HEK293 (cell line): ENCODE measurements around the gene MAP3K8.

ENCODE experiments used
- CTCF ChIA-PET: fragments of 350-600 bp; formaldehyde crosslinking; extraction: SDS; loops from one replicate; lab custom pipeline; 2021; ENCODE audit warnings: antibody characterized with exemption; lab: Yijun Ruan, JAX
- POLR2A ChIA-PET: fragments of 300-600 bp; formaldehyde crosslinking; extraction: SDS; loops from one replicate; lab custom pipeline; 2020; ENCODE audit warnings: antibody characterized with exemption, inconsistent platforms; lab: Yijun Ruan, JAX
- H3K27ac ChIP-seq: fragments of 200-500 bp; sonication (Bioruptor generic); 2 replicates; pipeline ENCODE4 v1.5.1; 2014; ENCODE audit warnings: low read depth, low read length, control low read depth, inconsistent platforms; ENCODE audit errors: extremely low read depth
- H3K36me3 ChIP-seq, 2 experiments: fragments of 200-500 bp in 1 of 2; sonication (Bioruptor generic) in 1 of 2; 1 replicate in 1 of 2; 2 replicates in 1 of 2; pipeline ENCODE4 v1.5.1; 2014 to 2017; ENCODE audit warnings: inconsistent platforms in 2 of 2, low read length in 2 of 2; ENCODE audit not compliant: control insufficient read depth in 2 of 2, insufficient read depth in 1 of 2
- H3K4me1 ChIP-seq: fragments of 200-500 bp; sonication (Bioruptor generic); 2 replicates; pipeline ENCODE4 v1.5.1; 2014; ENCODE audit warnings: mild to moderate bottlenecking, low read length, inconsistent platforms; ENCODE audit not compliant: control insufficient read depth, insufficient read depth
- H3K4me3 ChIP-seq: 2 replicates; pipeline ENCODE4 v1.5.1; 2011; ENCODE audit warnings: low read depth, mild to moderate bottlenecking, control low read depth, low read length, moderate library complexity
- H3K9me3 ChIP-seq: fragments of 200-500 bp; sonication (Bioruptor generic); 2 replicates; pipeline ENCODE4 v1.5.1; 2014; ENCODE audit warnings: low read depth, low read length, inconsistent platforms; ENCODE audit not compliant: control insufficient read depth, insufficient read depth
- TSHZ1 ChIP-seq: fragments of 450-650 bp; formaldehyde crosslinking; IDR thresholded peaks from 2 replicates; pipeline ENCODE4 v1.5.1; 2016; ENCODE audit warnings: missing biosample characterization, missing genetic modification characterization, borderline replicate concordance
- ZBTB48 ChIP-seq: fragments of 450-650 bp; formaldehyde crosslinking; IDR thresholded peaks from 2 replicates; pipeline ENCODE4 v1.5.1; 2016; ENCODE audit warnings: missing biosample characterization, missing genetic modification characterization
- ZNF140 ChIP-seq: fragments of 450-650 bp; formaldehyde crosslinking; IDR thresholded peaks from 2 replicates; pipeline ENCODE4 v1.5.1; 2016; ENCODE audit warnings: missing biosample characterization, missing genetic modification characterization
- ZNF184 ChIP-seq: fragments of 450-650 bp; IDR thresholded peaks from 2 replicates; pipeline ENCODE4 v1.5.1; 2018; ENCODE audit warnings: missing biosample characterization, mild to moderate bottlenecking, missing genetic modification characterization
- ZNF223 ChIP-seq: fragments of 450-650 bp; formaldehyde crosslinking; IDR thresholded peaks from 2 replicates; pipeline ENCODE4 v1.5.1; 2016; ENCODE audit warnings: missing biosample characterization, missing genetic modification characterization
- ZNF398 ChIP-seq: fragments of 450-650 bp; formaldehyde crosslinking; IDR thresholded peaks from 2 replicates; pipeline ENCODE4 v1.5.1; 2017; ENCODE audit warnings: missing biosample characterization, missing genetic modification characterization
- ZNF473 ChIP-seq: fragments of 450-650 bp; formaldehyde crosslinking; IDR thresholded peaks from 2 replicates; pipeline ENCODE4 v1.5.1; 2017; ENCODE audit warnings: missing biosample characterization, missing genetic modification characterization

MAP3K8 gene

DNA sequence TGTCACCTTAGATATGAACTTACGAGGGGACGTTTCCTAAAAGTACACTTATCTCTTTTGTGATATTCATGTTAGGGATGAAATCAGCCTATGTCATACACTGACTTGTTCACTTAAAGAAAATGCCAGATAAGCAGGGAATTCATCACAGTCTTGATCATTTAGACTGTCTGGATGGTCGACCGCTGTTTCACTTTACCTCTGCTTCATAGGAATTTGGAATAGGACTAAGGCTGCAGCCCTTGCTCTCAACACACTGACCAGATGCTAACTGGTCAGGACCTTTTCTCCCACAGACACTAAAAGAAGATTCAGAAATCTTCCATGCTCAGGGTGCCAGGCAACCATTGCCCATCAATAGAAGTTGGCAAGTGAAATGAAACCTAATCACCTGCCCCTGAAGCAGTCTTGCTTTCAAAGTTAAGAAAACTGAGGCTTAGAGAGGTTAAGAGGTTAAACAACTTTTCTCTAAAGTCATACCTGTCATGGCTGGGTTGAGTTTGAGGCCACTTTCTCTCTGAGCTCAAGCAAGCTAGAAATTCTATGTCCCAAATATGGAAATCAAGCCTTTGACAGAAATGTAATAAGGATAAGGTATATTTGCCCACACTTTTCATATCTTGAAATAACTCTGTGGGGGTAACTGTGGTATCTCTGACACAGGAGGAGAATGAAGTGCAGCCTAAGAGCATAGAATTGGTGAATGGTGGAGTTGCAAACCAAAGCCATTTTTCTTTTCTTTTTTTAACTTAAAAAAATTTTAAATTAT, 77.1 kb downstream of the MAP3K8 start:
- POLR2A ChIA-PET = no interaction called here
- H3K36me3 ChIP-seq = no peaks in the 10 kb centered on the region
- no peak overlapping the region for H3K27ac ChIP-seq
- CTCF ChIA-PET = interaction anchor here (0.6 to 1.1 kb wide), 2 partner anchors 19 to 22 kb away, joined by 3 read pairs; no protein-coding TSS in a partner anchor
- peaks cover 4% of the 10 kb centered on the region; the same call in 1 of the 2 replicates for H3K4me1 ChIP-seq
- H3K4me3 ChIP-seq = no peak overlapping the region
- TF ChIP-seq ZNF184 (tag by site-specific recombination) = no peak
- no peak for TF ChIP-seq ZNF398 (tag by site-specific recombination)
- TF ChIP-seq ZNF140 (tag by site-specific recombination) = no peak
- no peak for TF ChIP-seq ZBTB48 (tag by site-specific recombination)
- no peak for TF ChIP-seq ZNF223 (tag by site-specific recombination)
- TF ChIP-seq TSHZ1 (tag by site-specific recombination) = no peak
- no peak for TF ChIP-seq ZNF473 (tag by site-specific recombination)
- H3K9me3 ChIP-seq = no peaks in the 10 kb centered on the region
